GM19025 (cell line): Measurements from ENCODE around the gene GPR157.
"Not testable (repeated sequence)": the region's sequence is repeated elsewhere in the genome, so short reads cannot be mapped to it uniquely, and the experiment has no call there.

Source experiments
- ATAC-seq: cut with Tn5 transposase; IDR thresholded peaks from one replicate; pipeline ENCODE4 v1.9.1; 2021; ENCODE audit warnings: mild to moderate bottlenecking, low read depth, moderate library complexity; ENCODE audit not compliant: unreplicated experiment

The GPR157 gene

DNA sequence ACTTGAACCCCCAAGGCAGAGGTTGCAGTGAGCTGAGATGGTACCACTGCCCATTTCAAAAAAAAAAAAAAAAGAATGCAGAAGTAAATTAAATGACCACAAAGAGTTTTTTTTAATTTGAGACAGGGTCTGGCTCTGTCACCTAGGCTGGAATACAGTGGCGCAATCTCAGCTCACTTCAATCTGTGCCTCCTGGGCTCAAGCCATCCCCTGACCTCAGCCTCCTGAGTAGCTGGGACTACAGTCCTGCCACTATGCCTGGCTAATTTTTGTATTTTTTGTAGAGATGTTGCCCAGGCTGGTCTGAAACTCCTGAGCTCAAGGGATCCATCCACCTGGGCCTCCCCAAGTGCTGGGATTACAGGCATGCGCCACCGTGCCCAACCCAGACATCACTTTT, 20.2 kb upstream of the GPR157 start:
- no peak for ATAC-seq

DNA sequence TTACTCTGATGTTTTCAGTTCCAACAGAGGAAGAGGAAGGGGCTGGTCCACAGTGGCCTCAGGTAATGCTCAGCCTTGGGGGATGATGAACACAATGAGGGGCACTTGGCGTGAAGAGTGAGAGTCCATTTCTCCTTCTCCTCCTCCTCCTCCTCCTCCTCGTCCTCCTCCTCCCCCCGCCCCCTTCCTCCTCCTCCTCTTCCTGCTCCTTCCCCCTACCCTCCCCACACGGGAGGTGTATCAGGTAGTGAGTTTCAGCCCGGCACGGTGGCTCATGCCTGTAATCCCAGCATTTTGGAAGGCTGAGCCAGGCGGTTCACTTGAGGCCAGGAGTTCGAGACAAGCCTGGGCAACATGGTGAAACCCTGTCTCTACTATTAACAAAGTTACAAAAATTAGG, 17.3 kb upstream of the GPR157 start:
- no peak for ATAC-seq

GRCh38 chr1:9145714-9146113, 16.8 kb upstream of the GPR157 start:
- ATAC-seq, result no peak

DNA sequence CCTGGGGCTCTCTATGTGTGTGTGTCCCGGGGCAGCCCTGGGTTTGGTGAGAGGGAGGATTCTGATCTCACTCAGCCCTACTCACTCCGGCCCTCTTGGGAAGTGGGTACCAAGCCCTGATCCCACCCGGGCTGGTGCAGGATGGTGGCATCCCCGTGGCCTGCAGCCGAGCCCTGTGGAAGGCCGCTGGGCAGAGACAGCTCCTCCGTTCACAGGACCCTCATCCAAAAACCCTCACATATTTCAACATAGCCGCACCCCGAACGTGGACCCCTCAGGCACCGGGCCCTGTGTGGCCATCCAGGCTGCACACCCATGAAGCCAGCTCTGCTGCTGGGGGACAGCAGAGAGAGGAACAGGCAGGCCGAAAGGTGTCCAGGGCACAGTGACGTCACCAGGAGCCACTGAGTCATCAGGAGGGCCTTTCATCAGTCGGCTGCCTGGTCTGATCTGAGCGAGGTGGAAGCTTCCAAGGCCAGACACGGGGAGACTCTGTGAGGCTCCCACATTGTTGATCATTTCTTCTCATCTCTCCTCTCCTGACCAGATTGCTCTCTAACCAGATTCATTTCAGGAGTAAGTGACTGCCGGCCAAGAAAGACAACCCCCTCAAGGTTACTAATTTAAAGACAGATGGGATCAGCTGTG, 16.2 kb upstream of the GPR157 start:
- no peak for ATAC-seq

- not testable (repeated sequence) for ATAC-seq
Measured at GRCh38 chr1:9144494-9144893, 15.6 kb upstream of the GPR157 start.

DNA sequence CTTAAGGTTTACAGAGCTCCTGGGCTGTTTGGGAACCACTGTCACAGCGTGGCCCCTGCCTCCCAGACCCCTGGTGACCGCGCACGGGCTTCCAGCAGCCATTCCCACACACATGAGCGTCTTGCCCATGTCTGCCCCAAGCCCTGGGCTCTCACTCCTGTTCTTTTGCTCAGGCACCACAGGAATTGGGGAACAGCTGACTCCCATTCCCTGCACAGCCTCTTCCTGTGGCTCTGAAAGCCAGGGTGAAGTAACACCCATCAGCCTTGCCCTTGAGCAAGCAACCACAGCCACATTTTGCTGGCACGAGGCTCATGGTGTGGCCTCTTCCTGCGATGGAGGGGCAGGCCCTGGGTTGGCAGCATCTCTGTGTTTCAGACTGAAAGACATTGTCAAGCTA, 14.3 kb upstream of the GPR157 start:
- no peak for ATAC-seq

- ATAC-seq, result no peak
Measured at GRCh38 chr1:9139930-9140329, 11.0 kb upstream of the GPR157 start.

DNA sequence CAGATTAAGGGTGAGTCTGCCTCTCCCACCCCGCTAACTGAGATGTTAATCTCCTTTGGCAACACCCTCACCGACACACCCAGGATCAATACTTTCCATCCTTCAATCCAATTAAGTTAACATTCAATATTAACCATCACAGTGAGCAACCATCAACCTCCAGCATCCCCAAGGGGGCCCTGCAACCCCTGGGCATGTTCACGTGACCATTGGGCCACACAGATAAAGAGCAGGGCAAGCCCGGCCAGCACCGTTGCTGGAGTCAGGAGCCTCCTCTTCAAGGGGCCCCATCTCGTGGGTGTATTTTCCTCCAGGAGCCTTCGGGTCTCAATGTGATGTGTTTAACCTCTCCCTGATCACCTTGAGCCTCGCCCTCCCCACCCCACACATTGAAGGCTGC, 8.0 kb upstream of the GPR157 start:
- no peak for ATAC-seq

- no peak for ATAC-seq
Measured at GRCh38 chr1:9135073-9135836, 6.4 kb upstream of the GPR157 start.

GRCh38 chr1:9133870-9134585, 5.1 kb upstream of the GPR157 start:
- no peak for ATAC-seq

DNA sequence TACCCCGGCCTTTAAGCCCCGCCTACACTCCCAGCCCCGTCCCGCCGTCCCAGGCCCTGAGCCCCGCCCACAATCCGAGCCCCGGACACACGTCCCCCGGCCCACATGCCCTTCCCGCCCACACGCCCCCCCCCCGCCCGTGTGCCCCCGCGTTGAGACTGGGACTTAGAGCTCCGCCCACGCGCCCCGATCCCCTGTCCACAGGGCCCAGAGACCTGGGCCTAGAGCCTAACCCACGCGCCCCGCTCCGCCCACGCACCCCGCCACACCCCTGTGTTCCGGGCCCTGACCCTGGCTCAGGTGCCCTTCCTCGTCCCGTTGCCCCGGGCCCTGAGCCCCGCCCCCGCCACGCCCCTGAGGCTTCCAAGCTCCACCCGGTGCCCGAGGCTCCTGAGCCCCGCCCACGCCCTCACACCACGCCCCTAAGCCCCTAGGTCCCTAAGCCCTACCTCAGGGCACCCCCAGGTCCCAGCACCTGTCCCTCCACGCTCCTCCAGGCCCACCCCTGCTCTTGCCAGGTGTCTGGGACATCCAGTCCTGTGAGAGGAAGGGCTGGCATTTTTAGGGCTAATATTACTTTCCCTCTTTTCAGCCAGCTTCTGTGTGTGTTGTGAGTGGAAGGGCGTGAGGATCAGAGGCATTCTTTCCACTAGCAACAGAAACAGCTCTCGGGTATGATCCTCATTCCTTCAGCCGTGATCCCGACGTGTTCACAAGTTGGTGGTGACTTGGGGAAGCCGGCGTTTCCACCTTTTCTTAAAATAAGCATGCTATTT, 552 bp upstream of the GPR157 start:
- ATAC-seq, result peak; percentile 59

- no peak for ATAC-seq
Measured at GRCh38 chr1:9128166-9128519, 759 bp downstream of the GPR157 start.

DNA sequence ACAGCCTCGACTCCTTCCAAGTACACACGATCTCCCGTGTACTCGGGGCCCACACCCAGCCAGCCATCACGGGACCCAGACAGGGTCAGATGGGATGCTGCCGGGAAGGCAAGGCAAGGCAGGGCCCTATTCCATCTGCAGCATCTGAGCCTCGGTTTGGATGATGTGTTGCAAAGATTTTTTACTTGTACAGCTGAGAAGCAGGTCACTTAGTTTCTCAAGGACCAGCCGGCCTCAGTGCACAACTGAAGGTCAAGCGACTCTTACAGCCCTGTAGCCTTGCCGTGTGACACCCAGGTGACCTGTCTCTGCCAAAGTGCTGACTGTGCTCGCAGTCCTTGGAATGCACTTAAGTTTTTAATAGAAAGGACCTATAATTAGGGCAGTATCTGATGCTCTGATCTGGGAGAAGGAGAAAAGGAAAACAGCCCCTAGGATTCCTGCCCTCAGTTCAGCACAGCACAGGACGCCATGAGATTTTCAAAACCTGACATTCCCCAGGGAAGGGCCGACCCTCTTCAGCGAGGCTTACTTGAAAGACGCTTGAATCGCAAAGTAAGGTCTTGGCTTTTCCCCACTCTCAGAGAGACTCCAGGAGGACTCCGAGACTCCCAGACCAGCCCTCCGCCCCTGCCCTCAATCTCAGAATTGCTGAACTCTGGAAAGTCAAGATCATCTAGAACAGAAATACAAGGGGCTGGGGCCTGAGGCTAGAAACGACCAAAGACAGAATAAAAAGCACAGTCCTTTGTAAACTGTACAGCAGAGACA, 1.3 kb downstream of the GPR157 start:
- no peak for ATAC-seq

DNA sequence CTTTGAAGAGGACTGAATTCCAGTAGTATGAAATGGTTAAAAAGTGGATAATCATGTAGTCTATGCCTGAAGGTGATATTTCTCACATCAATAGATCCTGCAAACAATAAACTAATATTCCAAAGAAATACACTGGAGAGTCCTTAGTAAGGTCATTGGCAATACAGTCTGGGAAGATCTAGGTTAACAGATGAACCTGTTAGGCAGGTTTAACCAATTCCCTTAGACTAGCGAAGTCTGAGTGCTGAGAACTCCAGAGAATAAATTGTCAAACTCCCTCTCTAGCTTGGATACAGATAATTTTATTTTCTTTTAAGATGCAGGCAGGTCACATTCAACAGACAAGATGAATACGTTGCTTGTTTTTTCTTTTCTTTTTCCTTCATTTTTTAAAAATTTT, 2.4 kb downstream of the GPR157 start:
- no peak for ATAC-seq

- not testable (repeated sequence) for ATAC-seq
Measured at GRCh38 chr1:9125847-9126246, 3.1 kb downstream of the GPR157 start.

DNA sequence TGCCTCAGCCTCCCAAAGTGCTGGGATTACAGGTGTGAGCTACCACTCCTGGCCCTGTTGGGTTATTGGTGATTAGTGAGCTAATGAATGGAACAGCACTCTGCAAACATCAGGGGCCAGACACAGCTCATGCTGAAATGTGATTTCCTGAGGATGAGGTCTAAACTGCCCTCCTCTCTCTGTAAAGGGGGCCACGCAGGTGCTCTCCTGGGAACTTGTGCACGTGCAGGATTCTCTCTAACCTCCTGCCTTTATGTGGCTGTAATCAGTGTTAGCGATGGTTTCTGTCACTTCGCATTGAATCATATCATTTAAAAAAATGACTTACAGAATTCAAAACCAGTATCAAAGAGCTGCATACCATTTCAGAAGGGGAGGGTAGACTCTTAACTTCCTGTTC, 3.6 kb downstream of the GPR157 start:
- ATAC-seq, result no peak

- not testable (repeated sequence) for ATAC-seq
Measured at GRCh38 chr1:9124389-9124788, 4.5 kb downstream of the GPR157 start.

- ATAC-seq, result not testable (repeated sequence)
Measured at GRCh38 chr1:9123665-9124064, 5.2 kb downstream of the GPR157 start.

GRCh38 chr1:9121496-9122409, 7.1 kb downstream of the GPR157 start:
- peak; percentile 59 for ATAC-seq
